Breast epithelium (tissue), 4 donors: Measurements from ENCODE around the gene BSN. TPM values are rescaled to one million over a fixed set of nuclear protein-coding genes. Genes with fewer than 3 reads are reported as not detected.

Source experiments
- DNase-seq, 2 donors: peaks; one replicate each; pipeline ENCODE4 v3.0.0-alpha.2; 2019; ENCODE audit warnings: low spot score in 2 of 2
- H3K27ac ChIP-seq, 2 donors: fragments of 200-600 bp; sonication (generic) in 1 of 2; one replicate each; pipeline ENCODE4 v1.5.1; 2016 to 2019; ENCODE audit warnings: mild to moderate bottlenecking in 1 of 2
- H3K27me3 ChIP-seq, 2 donors: fragments of 200-600 bp; sonication (generic) in 1 of 2; one replicate each; pipeline versions ENCODE4 v1.5.1 to v1.6.0; 2017 to 2019; ENCODE audit warnings: control low read depth in 1 of 2, mild to moderate bottlenecking in 1 of 2
- H3K36me3 ChIP-seq: fragments of 200-600 bp; one replicate; pipeline ENCODE4 v1.5.1; 2019
- H3K4me1 ChIP-seq, 2 donors: fragments of 200-600 bp; sonication (generic); one replicate each; pipeline ENCODE4 v1.5.1; 2016 to 2019; ENCODE audit warnings: control low read depth in 1 of 2
- H3K4me3 ChIP-seq, 3 donors: fragments of 200-600 bp; sonication (generic); 1 replicate in 2 of 3; 2 replicates in 1 of 3; pipeline ENCODE4 v1.5.1; 2016 to 2019; ENCODE audit warnings: mild to moderate bottlenecking in 3 of 3, moderate library complexity in 2 of 3
- H3K9me3 ChIP-seq, 2 donors: fragments of 200-600 bp; sonication (generic) in 1 of 2; one replicate each; pipeline ENCODE4 v1.5.1; 2016 to 2019; ENCODE audit warnings: control low read depth in 1 of 2
- POLR2A ChIP-seq: fragments of 450-650 bp; IDR thresholded peaks from one replicate; pipeline ENCODE4 v1.6.1; 2016; ENCODE audit warnings: antibody characterized with exemption, mild to moderate bottlenecking, moderate library complexity
- POLR2AphosphoS5 ChIP-seq, 3 donors: sonication (generic); formaldehyde crosslinking; IDR thresholded peaks; one replicate each; pipeline ENCODE4 v1.6.1; 2017; ENCODE audit warnings: antibody characterized with exemption in 3 of 3
- intact Hi-C: fragments of 100-400 bp; cut with DNase I; formaldehyde crosslinking; loops from one replicate; pipeline ENCODE4 v1.15.1; 2023; ENCODE audit warnings: low total_unique reads
- total RNA-seq, 3 donors: library from RNA; depleted of rRNA; stranded (reverse); fragments of >200 nt; gene quantifications; one replicate each; pipeline ENCODE4 v1.1.0, GENCODE V29; 2016
- TF ChIP-seq, protein P1 (sequence below), 3 donors: fragments of 450-650 bp; IDR thresholded peaks; one replicate each; pipeline ENCODE4 v1.5.1; 2016 to 2017; ENCODE audit warnings: antibody characterized with exemption in 3 of 3, mild to moderate bottlenecking in 3 of 3, moderate library complexity in 3 of 3

The BSN gene
- total RNA-seq, 3 donors from 2014 or later = 0.15 to 0.48 (median 0.33) TPM

GRCh38 chr3:49719214-49719884 is 165.1 kb downstream of the BSN start, which contains the start of gene AMIGO3:
Gene AMIGO3, minus strand, starts transcription at chr3:49719684. Its CDS starts 219 bp downstream, at chr3:49719465.
- TF ChIP-seq POLR2A (peak; percentile 13), POLR2AphosphoS5 (IDR thresholded peaks at IDR 0.05) (peak in 2 of 3 donors; percentile 40 to 57)
- TF ChIP-seq, protein P1, sequence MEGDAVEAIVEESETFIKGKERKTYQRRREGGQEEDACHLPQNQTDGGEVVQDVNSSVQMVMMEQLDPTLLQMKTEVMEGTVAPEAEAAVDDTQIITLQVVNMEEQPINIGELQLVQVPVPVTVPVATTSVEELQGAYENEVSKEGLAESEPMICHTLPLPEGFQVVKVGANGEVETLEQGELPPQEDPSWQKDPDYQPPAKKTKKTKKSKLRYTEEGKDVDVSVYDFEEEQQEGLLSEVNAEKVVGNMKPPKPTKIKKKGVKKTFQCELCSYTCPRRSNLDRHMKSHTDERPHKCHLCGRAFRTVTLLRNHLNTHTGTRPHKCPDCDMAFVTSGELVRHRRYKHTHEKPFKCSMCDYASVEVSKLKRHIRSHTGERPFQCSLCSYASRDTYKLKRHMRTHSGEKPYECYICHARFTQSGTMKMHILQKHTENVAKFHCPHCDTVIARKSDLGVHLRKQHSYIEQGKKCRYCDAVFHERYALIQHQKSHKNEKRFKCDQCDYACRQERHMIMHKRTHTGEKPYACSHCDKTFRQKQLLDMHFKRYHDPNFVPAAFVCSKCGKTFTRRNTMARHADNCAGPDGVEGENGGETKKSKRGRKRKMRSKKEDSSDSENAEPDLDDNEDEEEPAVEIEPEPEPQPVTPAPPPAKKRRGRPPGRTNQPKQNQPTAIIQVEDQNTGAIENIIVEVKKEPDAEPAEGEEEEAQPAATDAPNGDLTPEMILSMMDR (IDR thresholded peaks at IDR 0.05) = peak; percentile 42 to 81 (median 61)
- peak within 1 kb of the TSS; percentile 53 to 70 (median 57) for H3K4me3 ChIP-seq
- peak within 1 kb of the TSS; percentile 41 to 52 for H3K27ac ChIP-seq
- intact Hi-C loops = no loop called here
- peak; percentile 93 to 96 for DNase-seq
- no peaks in the 10 kb centered on the region for H3K27me3 ChIP-seq
- no peaks in the 10 kb centered on the region for H3K9me3 ChIP-seq
- H3K4me1 ChIP-seq = peaks cover 10 to 11% of the 10 kb centered on the region in 2 donors
- H3K36me3 ChIP-seq = no peaks in the 10 kb centered on the region

Other genes starting within 250 kb of the BSN start
- 10 to 100 TPM; 26.3 to 32.8 (median 29.9) TPM for gene USP4, start 214.4 kb upstream of the BSN start, total RNA-seq
- 100 to 1,000 TPM; 205 to 653 (median 275) TPM for gene GPX1, start 196.1 kb upstream of the BSN start, total RNA-seq
- 100 to 1,000 TPM; 314 to 686 (median 317) TPM for gene RHOA, start 142.5 kb upstream of the BSN start, total RNA-seq
- 10 to 100 TPM; 22.6 to 29.0 (median 25.9) TPM for gene TCTA, start 142.1 kb upstream of the BSN start, total RNA-seq
- 1 to 10 TPM; 2.7 to 8.3 (median 3.6) TPM for gene AMT, start 132.0 kb upstream of the BSN start, total RNA-seq
- gene NICN1, start 125.2 kb upstream of the BSN start, total RNA-seq = 10 to 100 TPM in 1 of 3 donors, 1 to 10 TPM in 2; 4.5 to 14.0 (median 5.2) TPM
- 10 to 100 TPM; 37.1 to 56.6 (median 44.6) TPM for gene DAG1, start 84.2 kb upstream of the BSN start, total RNA-seq
- gene APEH, start 119.9 kb downstream of the BSN start, total RNA-seq = 10 to 100 TPM; 69.5 to 80.0 (median 70.1) TPM
- gene MST1, start 135.0 kb downstream of the BSN start, total RNA-seq = 10 to 100 TPM in 2 of 3 donors, 1 to 10 TPM in 1; 9.3 to 23.6 (median 21.2) TPM
- gene RNF123, start 135.1 kb downstream of the BSN start, total RNA-seq = 10 to 100 TPM; 22.1 to 29.8 (median 26.2) TPM
- 1 to 10 TPM in 2 of 3 donors, under 1 TPM in 1; 0.98 to 1.3 (median 1.0) TPM for gene AMIGO3, start 165.2 kb downstream of the BSN start, total RNA-seq
- gene GMPPB, start 169.5 kb downstream of the BSN start, total RNA-seq = 10 to 100 TPM; 17.4 to 40.0 (median 21.2) TPM
- 10 to 100 TPM; 24.8 to 45.9 (median 45.8) TPM for gene IP6K1, start 232.1 kb downstream of the BSN start, total RNA-seq
- gene CDHR4, start 245.4 kb downstream of the BSN start, total RNA-seq = not detected
- gene INKA1, start 248.8 kb downstream of the BSN start, total RNA-seq = 1 to 10 TPM; 2.3 to 4.5 (median 4.2) TPM